Stromal cell of bone marrow (primary cell): ENCODE results near the gene UQCRHL.

Experiments
- DNase-seq: peaks from one replicate; pipeline ENCODE4 v3.0.0-alpha.2; 2012; ENCODE audit warnings: low read depth

UQCRHL gene

GRCh38 chr1:15797614-15798390 is 9.6 kb downstream of the UQCRHL start:
- no peak for DNase-seq

GRCh38 chr1:15796086-15796462 is 11.4 kb downstream of the UQCRHL start:
- no peak for DNase-seq

- no peak for DNase-seq
Measured at GRCh38 chr1:15788624-15789301, 18.7 kb downstream of the UQCRHL start.

- DNase-seq, result peak; percentile 36
Measured at GRCh38 chr1:15786581-15786980, 20.9 kb downstream of the UQCRHL start.

- no peak for DNase-seq
Measured at GRCh38 chr1:15785683-15786082, 21.8 kb downstream of the UQCRHL start.

- no peak for DNase-seq
Measured at GRCh38 chr1:15777909-15778707, 29.3 kb downstream of the UQCRHL start.

- no peak for DNase-seq
Measured at GRCh38 chr1:15775706-15776105, 31.7 kb downstream of the UQCRHL start.

GRCh38 chr1:15771836-15772515 is 35.5 kb downstream of the UQCRHL start:
- no peak for DNase-seq

GRCh38 chr1:15770313-15770962 is 37.0 kb downstream of the UQCRHL start:
- DNase-seq, result no peak

GRCh38 chr1:15768388-15768787 is 39.1 kb downstream of the UQCRHL start:
- no peak for DNase-seq

- no peak for DNase-seq
Measured at GRCh38 chr1:15767941-15768340, 39.5 kb downstream of the UQCRHL start.

- peak; percentile 28 for DNase-seq
Measured at GRCh38 chr1:15765495-15766194, 41.8 kb downstream of the UQCRHL start.

GRCh38 chr1:15764890-15765289 is 42.6 kb downstream of the UQCRHL start:
- DNase-seq, result no peak

- DNase-seq, result no peak
Measured at GRCh38 chr1:15764269-15764764, 43.1 kb downstream of the UQCRHL start.

GRCh38 chr1:15762546-15762945 is 44.9 kb downstream of the UQCRHL start:
- DNase-seq, result no peak

- DNase-seq, result no peak
Measured at GRCh38 chr1:15761366-15762128, 45.9 kb downstream of the UQCRHL start.

GRCh38 chr1:15760520-15761211 is 46.8 kb downstream of the UQCRHL start:
- DNase-seq, result peak; percentile 31

- no peak for DNase-seq
Measured at GRCh38 chr1:15758953-15759661, 48.3 kb downstream of the UQCRHL start.
